GM21381 (cell line): ENCODE results near the gene MECR.

Experiments used
- ATAC-seq: cut with Tn5 transposase; IDR thresholded peaks from one replicate; pipeline ENCODE4 v1.9.1; 2021; ENCODE audit warnings: mild to moderate bottlenecking, moderate library complexity; ENCODE audit not compliant: unreplicated experiment

Gene MECR

GRCh38 chr1:29209173-29209572 is 21.6 kb downstream of the MECR start:
- ATAC-seq: no peak

GRCh38 chr1:29208442-29208841 is 22.3 kb downstream of the MECR start:
- ATAC-seq: no peak

- peak; percentile 82 for ATAC-seq
These were observed 28.0 kb downstream of the MECR start for GRCh38 chr1:29202584-29203340.

- ATAC-seq: no peak
These were observed 28.7 kb downstream of the MECR start for GRCh38 chr1:29202053-29202452.

GRCh38 chr1:29201595-29202051 is 29.1 kb downstream of the MECR start:
- no peak for ATAC-seq

- no peak for ATAC-seq
These were observed 29.7 kb downstream of the MECR start for GRCh38 chr1:29200906-29201594.

- ATAC-seq: no peak
These were observed 32.7 kb downstream of the MECR start for GRCh38 chr1:29197993-29198392.

GRCh38 chr1:29197590-29197924 is 33.2 kb downstream of the MECR start:
- no peak for ATAC-seq

GRCh38 chr1:29196863-29197589 is 33.7 kb downstream of the MECR start:
- no peak for ATAC-seq

GRCh38 chr1:29195881-29196291 is 34.8 kb downstream of the MECR start:
- no peak for ATAC-seq

- ATAC-seq: no peak
These were observed 36.8 kb downstream of the MECR start for GRCh38 chr1:29193879-29194455.

GRCh38 chr1:29190718-29191117 is 40.0 kb downstream of the MECR start:
- no peak for ATAC-seq

- ATAC-seq: no peak
These were observed 44.0 kb downstream of the MECR start for GRCh38 chr1:29186707-29187106.

- no peak for ATAC-seq
These were observed 44.5 kb downstream of the MECR start for GRCh38 chr1:29186252-29186651.

- no peak for ATAC-seq
These were observed 47.4 kb downstream of the MECR start for GRCh38 chr1:29183287-29183686.

- peak; percentile 84 for ATAC-seq
These were observed 49.1 kb downstream of the MECR start, which contains the start of gene SRSF4 for GRCh38 chr1:29181413-29182225. Gene SRSF4, minus strand, starts transcription at chr1:29181900. Its CDS starts 148 bp downstream, at chr1:29181752.

- no peak for ATAC-seq
These were observed 50.0 kb downstream of the MECR start for GRCh38 chr1:29180497-29181412.

- no peak for ATAC-seq
These were observed 51.0 kb downstream of the MECR start for GRCh38 chr1:29179641-29180184.

- ATAC-seq: no peak
These were observed 53.6 kb downstream of the MECR start for GRCh38 chr1:29177022-29177705.
